Umbilical cord (tissue), 2 donors: ENCODE data around the gene AADAC. TPM values are rescaled to one million over a fixed set of nuclear protein-coding genes. Genes with fewer than 3 reads are reported as not detected.
"Not testable (repeated sequence)": the region's sequence is repeated elsewhere in the genome, so short reads cannot be mapped to it uniquely, and the experiment has no call there.

Experiments used
- DNase-seq: peaks from one replicate; pipeline ENCODE4 v3.0.0-alpha.2; 2015; ENCODE audit warnings: low spot score
- total RNA-seq: library from RNA; depleted of rRNA; stranded (reverse); fragments of >200 nt; gene quantifications from one replicate; pipeline ENCODE4 v1.2.3, GENCODE V29; 2014; ENCODE audit warnings: low replicate concordance; ENCODE audit not compliant: insufficient read depth

AADAC gene, protein sequence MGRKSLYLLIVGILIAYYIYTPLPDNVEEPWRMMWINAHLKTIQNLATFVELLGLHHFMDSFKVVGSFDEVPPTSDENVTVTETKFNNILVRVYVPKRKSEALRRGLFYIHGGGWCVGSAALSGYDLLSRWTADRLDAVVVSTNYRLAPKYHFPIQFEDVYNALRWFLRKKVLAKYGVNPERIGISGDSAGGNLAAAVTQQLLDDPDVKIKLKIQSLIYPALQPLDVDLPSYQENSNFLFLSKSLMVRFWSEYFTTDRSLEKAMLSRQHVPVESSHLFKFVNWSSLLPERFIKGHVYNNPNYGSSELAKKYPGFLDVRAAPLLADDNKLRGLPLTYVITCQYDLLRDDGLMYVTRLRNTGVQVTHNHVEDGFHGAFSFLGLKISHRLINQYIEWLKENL
- total RNA-seq, result not detected

- DNase-seq, result no peak
Measured at GRCh38 chr3:151813799-151814198, at the start of gene AADAC. AADAC (plus strand) TSS chr3:151814116; CDS start chr3:151814163, 47 bp downstream.

DNA sequence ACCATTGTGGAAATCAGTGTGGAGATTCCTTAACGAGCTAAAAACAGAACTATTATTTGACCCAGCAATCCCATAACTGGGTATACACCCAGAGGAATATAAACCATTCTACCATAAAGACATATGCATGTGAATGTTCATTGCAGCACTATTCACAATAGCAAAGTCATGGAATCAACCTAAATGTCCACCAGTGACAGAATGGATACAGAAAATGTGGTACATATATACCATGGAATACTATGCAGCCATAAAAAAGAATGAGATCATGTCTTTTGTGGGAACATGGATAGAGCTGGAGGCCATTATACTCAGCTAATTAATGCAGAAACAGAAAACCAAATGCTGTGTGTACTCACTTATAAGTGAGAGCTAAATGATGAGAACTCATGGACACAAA lies 49.2 kb upstream of the AADAC start:
- not testable (repeated sequence) for DNase-seq

DNA sequence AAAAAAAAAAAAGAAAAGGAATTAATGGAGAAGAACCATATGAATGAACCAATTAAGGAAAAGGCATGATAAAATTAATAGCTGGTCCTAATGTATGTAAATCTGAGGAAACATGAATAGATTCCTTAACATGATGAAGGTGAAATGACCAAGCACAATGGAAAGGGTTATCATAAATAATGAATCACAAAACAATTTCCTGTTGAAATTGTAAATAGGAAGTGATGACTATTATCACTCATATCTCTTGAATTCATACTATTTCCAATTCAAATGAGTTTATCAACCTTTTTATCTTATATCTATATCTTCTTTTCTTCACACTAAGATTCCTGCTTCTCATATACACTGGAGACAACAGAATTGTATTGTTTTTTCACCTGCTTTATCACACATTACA lies 48.2 kb upstream of the AADAC start:
- DNase-seq, result no peak

DNA sequence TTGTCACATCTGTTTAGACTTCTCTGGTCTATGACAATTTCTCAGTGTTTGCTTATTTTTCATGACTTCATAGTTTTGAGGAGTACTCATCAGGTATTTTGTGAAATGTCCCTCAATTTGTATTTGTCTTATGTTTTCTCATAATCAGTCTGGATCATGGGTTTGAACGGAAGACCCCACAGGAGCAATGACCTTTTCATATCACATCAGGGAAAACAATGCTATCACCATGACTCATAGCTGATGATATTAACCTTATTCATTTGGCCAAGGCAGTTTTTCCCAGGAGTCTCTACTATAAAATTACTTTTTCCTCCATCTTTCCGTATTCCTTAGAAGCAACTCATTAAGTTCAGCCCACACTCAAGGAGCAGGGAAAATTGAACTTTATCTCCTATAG lies 47.5 kb upstream of the AADAC start:
- DNase-seq, result no peak

DNA sequence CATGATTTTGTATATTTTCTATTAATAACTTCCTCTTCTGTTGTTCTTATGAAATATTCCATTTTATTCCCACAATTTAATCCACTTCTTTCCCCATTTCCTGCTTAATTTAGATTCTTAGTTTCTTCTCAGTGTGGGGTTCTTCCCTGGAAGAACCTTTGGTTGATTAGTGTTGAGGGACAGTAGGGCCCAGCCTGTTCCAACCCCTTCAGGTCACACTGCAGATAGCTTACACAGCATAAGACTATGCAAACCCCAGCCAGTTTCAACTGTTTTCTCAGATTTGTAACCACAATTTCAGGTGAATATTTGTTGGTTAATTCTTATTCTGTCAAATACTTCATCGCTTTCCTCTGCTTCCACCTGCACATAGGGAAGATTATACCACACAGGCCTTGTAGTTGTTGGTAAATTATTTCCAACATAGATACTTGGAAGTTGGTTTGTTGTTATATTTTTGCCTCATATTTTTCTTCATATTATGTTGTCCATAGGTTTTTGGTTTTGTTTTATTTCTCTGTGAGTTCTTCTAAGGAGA lies 45.5 kb upstream of the AADAC start:
- no peak for DNase-seq

DNA sequence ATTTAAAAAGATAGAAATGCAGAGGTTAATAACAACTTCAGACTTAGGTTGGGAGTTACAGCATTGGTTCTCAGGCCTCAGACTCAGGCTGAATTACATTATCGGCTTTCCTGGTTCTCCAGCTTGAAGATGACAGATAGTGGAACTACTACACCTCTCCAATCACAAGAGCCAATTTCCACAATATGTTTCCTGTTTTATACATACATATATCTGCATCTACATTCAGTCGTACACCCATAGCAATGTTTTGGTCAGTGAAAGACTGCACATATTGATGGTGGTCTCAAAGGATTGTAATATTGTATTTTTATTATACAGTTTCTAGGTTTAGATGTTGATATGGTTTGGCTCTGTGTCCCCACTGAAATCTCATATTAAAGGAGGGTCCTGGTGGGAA lies 44.7 kb upstream of the AADAC start:
- no peak for DNase-seq

DNA sequence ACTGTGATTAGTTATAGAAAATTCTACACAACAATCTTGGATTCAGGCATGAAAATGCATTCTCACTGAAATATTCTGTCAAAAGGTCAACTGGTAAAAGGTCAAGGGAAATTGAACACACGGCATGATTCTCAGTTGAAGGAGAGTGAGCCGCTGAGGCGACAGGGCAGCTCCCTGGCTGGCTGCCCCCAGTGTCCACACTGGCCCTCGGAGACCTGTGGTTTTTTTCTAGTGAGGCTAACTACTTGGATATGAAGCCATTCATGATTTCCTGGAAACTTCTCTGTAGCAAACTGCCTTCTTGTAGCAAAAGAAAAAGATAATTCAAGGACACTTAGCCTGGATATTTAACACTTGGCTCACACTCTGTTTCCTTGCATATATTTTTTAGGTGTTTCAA lies 43.0 kb upstream of the AADAC start:
- DNase-seq, result peak; percentile 3

DNA sequence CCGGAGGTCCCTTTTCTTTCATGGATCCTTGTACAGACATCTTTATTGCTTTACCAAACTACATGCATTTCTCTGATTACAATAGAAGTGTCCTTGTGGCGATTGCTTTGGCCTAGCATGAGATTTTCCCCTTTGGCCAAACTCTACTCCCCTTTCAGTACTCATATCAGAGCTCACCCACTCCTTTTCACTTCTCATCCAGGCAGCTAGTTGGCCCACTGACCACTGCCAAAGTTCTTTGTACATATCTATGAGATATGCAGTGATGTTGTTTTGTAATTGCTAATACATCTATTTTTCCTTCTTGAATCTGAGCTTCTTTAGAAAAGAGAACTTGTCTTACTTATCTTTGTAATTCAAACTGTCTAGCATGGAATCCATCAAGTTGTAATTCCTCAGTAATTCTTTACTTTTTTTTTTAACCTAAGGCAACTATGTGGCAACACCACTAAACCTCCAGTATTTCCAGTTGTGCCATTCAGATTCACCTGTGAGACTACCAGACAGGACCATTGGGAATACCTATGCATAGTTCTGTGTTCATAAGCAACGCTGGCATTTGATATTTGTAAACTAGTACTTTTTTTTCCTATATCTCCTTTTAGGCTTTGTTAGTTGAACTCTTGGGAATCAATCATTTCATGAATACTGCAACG lies 41.0 kb upstream of the AADAC start:
- no peak for DNase-seq

GRCh38 chr3:151774235-151774634 lies 39.7 kb upstream of the AADAC start:
- no peak for DNase-seq

DNA sequence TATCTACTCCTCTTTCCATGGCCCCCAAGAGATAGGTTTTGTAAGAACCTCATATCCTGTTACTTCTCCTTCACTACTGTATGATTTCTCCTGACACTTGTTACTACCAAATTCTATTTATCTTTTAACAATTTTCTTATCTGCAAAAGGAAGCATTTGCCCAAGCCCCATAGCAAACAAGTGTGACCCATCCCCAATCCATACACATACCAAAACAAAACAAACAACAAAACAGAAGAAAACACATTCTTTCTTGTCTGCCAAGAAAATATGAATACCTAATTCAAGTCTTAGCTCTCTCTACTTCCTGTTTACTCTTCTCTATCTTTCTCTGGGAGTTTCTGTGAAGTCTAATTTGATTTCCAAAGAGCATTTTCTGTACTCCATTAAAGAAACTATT lies 39.0 kb upstream of the AADAC start:
- DNase-seq, result no peak

DNA sequence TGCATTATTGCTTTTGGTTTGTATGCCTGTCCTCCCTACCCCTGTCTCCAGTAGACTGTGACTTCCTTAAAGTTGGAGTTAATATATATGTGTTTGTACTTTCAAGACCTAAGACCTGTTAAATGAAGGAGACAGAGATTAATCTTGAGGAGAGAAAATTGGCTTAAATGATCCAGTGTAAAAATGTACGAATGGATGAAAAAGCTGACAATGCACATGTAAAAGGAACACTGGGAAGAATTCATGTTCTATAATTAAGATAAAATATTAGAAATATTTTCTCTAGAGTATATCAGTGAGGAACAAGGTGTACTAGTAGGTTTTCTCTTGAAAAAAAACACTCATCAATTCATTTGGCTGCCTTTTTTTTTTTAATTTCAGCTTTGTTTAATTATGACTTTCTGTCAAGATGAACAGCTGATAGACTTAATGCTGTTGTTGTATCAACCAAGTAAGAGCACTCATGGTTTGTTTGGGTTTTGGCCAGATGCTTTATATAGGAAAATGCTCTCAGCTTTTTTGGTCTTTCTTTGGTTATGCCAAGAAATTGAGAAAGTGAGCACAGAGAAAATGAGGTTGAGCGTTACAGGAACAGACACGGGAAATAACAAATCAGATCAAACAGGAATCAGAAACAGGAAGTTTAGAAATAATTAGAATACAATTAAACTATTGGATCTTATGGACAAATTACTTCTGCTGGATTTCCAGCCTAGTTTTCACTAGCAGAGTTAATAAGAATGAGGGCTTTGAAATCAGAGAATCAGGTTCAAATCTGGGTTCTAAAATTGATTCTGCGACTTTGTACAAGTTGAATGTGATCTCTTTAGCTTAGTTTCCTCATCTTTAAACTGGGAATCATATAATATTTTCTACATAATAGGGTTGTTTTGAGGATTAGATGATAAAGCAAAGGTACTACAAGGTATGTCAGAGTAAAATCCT lies 38.3 kb upstream of the AADAC start:
- no peak for DNase-seq

DNA sequence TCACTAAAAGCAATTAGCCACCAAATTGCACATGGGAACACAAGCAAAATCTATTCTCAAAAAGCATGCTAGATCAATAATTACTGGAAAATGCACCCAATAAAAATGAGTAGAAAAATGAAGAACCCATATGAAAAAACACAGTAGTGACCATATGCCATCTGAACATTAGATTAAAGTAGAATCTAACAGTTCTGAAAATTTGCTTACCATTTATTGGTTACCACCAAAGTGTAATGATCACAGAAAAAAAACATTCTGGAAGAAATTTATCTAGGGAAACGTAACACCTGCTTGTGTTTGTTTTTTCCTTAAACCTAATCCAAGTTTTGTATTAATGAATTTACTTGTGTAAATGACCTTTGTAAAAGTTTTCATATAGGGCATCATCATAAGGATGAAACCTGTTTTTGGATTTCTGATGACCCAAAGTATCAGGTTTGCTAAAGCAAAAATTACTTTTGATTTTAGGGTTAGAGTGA lies 37.6 kb upstream of the AADAC start:
- no peak for DNase-seq

- DNase-seq, result no peak
Measured at GRCh38 chr3:151777880-151778279, 36.0 kb upstream of the AADAC start.

DNA sequence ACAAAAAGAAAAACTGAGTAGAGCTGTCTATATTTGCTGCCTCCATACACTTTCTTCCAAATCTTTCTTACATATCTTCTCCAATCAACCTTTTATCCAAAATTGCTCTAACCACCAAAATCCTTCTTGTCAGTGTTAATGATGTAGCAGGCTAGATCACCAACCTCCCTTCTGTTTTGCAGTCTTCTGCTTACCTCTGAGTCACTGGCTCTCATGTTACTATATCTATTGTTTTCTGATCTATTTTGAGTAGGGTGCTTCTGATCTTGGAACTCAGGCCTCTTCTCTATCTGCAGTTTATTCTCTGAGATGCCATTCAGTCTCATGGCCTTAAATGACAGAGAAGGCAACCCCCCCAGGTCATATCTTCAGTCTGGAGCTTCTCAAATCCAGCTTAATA lies 26.3 kb upstream of the AADAC start:
- DNase-seq, result no peak

- no peak for DNase-seq
Measured at GRCh38 chr3:151788401-151788800, 25.5 kb upstream of the AADAC start.

GRCh38 chr3:151789853-151790463 lies 24.0 kb upstream of the AADAC start:
- DNase-seq, result no peak

DNA sequence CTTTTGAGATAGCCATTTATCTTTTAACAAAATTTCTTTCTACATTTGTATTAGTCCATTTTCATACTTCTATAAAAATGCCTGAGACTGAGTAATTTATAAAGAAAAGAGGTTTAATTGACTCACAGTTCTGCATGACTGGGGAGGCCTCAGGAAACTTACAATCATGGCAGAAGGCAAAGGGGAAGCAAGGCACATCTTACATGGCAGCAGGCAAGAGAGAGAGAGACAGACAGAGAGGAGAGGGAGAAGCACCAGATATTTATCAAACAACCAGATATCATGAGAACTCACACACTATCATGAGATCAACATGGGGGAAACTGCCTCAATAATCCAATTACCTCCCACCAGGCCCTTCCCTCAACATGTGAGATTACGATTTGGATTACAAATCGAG lies 23.2 kb upstream of the AADAC start:
- not testable (repeated sequence) for DNase-seq

DNA sequence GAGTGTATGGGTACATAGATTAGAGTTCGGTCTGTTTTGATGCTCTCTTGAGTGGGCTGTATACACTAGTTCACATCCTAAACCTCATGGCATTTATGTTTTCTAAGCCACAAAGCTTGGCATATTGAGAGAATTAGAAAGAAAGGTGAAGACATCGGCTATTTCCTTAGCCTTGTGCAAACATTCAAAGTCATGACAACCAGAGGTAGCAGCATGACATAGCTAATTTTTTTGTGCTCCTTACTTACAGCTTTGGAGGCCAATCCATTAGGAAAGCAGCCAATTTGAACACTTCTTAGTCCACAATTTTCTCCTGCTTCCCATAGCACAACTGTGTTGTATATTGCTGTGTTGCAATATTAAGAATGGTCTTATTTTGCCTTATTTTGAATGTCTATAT lies 21.5 kb upstream of the AADAC start:
- no peak for DNase-seq

DNA sequence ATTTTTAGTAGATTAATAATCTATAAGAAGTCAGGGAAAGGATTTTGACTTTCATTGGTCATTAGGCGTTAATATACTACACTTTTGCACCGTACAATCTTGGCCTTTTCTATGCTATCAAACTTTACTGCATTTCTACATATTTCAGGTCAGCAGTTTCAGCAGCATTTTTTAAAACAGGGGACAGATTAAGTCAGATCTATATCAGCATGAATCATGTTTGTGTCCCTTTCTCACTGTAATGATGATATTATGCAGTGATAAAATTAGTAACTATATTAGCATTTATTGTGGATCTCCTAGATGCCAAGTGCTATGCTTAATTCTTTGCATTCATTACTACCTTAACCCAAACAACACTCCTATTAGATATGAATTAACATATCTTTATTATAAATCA lies 20.3 kb upstream of the AADAC start:
- DNase-seq, result no peak

GRCh38 chr3:151794080-151794479 lies 19.8 kb upstream of the AADAC start:
- DNase-seq, result no peak

DNA sequence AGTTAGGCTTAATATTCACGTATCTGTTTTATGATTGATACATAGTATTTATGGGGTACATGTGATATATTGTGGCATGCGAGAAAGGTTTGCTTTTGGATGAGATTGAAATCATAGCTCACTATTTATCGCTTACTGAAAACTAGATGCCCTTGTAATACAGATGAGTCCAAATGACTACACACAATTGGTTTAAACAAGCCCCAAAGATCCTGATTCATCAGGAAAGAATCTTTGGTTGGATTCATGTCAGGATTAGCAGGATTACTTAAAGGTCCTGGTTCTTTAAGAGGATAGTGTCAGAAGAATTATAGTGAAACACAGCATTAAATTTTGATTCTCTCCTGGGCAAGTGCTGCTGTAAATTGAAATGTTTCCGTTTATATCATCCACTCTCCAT lies 18.6 kb upstream of the AADAC start:
- peak; percentile 62 for DNase-seq
